Right lung (tissue), 5 donors: ENCODE measurements around the gene CLEC4G. TPM values are rescaled to one million over a fixed set of nuclear protein-coding genes. Genes with fewer than 3 reads are reported as not detected.

Experiments used
- DNase-seq, 2 donors: peaks; one replicate each; pipeline ENCODE4 v3.0.0-alpha.2; 2013
- polyA plus RNA-seq, 5 donors: library from polyadenylated mRNA; unstranded; fragments of 120-200 nt; gene quantifications; one replicate each; pipeline versions ENCODE4 v1.2.1 to v1.2.3, GENCODE V29; 2013; ENCODE audit warnings: inconsistent platforms in 1 of 5, low replicate concordance in 1 of 5; ENCODE audit not compliant: insufficient read length in 5 of 5, insufficient read depth in 1 of 5

CLEC4G gene
- polyA plus RNA-seq, 5 donors = 0.25 to 0.31 (median 0.28) TPM; not detected in 2

GRCh38 chr19:7729831-7730285 lies 2.1 kb downstream of the CLEC4G start:
- DNase-seq = no peak

- DNase-seq = no peak
These were observed 2.7 kb downstream of the CLEC4G start for GRCh38 chr19:7729211-7729610.

GRCh38 chr19:7725791-7726190 lies 6.1 kb downstream of the CLEC4G start:
- DNase-seq = no peak

DNA sequence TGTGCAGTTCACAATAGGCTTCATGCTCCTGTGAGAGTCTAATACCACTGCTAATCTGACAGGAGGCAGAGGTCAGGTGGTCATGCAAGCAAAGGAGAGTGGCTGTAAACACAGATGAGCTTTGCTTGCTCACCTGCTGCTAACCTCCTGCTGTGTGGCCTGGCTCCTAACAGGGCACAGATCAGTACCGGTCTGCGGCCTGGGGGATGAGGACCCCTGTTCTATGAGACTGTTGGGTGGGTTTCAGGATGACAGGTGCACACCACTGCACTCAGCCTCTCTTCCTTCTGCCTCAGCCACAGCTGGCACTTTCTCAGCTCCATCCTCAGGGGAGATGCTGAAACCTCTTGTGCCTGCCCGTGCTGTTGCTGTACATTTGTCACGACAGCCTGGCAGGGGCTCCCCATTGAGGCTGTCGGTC lies 9.7 kb downstream of the CLEC4G start:
- no peak for DNase-seq

DNA sequence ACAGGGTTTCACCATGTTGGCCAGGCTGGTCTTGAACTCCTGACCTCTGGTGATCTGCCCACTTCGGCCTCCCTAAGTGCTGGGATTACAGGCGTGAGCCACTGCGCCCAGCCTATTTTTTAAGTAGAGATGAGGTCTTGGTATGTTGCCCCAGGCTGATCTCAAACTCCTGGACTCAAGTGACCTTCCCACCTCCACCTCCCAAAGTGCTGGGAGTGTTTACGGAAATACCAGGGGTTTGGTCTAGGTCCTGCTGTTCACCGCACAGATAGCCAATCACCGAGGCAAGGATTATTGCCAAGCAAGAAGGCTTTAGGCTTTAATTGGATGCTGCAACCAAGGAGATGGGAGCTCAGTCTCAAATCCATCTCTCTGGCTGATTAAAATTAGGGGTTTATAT lies 11.6 kb downstream of the CLEC4G start:
- no peak for DNase-seq

DNA sequence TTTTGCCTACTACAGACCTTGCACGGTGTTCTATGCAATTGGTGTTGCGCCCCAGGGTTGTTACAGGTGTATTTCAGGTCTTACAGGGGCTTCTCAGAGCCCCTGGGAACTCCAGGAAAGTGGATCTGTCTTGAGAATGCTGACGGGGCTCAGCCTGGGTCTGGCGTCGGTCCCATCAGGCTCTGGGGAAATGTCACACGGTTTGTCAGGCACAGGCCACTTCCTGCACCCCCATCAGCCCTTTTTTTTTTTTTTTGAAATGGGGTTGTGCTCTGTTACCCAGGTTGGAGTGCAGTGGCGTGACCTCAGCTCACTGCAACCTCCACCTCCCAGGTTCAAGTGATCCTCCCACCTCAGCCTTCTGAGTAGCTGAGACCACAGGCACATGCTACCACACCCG lies 13.2 kb downstream of the CLEC4G start:
- no peak for DNase-seq

- DNase-seq = no peak
These were observed 15.1 kb downstream of the CLEC4G start for GRCh38 chr19:7716762-7717161.

- no peak for DNase-seq
These were observed 16.2 kb downstream of the CLEC4G start for GRCh38 chr19:7715671-7716070.

- no peak for DNase-seq
These were observed 21.3 kb downstream of the CLEC4G start for GRCh38 chr19:7710616-7711015.

DNA sequence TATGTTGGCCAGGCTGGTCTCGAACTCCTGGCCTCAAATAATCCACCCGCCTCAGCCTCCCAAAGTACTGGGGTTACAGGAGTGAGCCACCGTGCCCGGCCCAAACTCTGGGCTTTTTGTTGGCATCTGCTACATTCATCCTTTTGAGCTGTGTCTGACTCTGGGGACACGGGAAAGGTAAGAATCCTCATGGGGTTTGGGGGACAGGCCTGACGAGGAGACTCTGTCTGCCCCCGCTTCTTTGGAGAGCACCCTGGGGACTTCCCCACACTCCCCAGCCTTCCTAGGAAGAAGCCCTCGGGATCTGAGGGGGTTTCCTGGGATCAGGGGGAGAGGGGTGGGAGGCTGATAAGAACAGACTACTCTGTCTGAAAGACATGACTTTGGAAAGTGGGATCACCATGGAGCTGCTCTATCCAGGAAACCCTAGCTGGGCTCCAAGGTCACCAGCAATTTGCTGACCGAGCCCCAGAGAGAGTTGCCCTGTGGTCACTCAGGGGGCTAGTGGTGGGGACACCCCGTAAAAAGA lies 21.9 kb downstream of the CLEC4G start:
- DNase-seq = no peak

DNA sequence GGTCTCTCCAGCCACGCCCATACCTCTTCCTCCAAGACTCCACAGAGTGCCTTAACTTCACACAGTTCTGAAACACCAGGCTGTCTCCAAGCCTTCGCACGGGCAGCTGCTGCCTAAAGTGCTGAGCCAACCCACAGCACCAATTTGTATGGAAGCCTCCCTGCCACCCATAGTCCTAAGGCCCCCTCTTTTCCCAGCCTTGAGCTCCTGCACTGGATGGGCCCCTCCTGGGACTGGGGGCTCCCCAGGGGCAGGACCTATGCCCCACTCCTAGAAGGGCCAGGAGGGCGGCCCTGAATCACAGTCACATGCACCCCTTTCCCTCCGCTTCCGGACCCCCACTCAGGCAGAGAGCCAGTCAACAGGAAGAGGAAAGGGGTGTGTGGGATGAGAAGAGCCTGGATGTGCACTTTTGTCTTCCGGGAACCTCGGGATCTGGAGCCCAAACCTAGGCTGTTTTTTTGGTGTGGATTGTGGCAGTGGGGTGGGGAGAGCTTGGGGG lies 24.9 kb downstream of the CLEC4G start:
- DNase-seq = no peak

DNA sequence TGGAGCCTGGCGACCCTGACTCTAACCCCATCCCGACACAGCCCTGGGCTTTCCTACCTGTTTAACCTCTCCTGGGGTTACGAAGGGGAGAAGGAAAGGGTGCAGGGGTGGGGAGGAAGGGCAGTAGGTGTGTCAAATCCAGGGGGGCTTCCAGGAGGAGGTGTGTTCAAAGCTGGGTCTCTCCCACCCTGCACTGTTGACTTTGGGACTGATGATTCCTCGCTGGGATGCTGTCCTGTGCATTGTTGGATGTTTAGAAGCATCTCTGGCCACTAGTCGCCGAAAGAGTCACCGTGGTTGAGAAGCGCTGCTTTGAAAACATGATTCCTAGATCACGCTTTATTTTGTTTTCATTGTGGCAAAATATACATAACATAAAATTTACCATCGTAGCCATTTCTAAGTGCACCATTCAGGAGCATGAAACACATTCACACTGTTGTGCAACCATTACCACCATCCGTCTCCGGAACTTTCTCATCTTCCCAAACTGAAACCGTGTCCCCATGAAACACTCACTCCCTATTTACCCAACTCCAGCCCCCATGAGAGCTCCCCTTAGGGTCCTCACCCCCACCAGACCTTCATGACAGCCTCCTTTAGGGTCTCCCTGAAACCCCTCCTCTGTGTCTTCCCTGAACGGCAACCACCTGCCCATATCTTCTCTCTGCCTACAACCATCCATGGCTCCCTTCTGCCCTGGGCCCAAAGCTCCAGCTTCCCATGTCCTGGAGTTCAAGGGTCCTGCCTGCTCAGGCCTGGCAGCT lies 25.5 kb downstream of the CLEC4G start:
- DNase-seq = no peak

GRCh38 chr19:7705387-7706187 lies 26.3 kb downstream of the CLEC4G start:
- no peak for DNase-seq

- DNase-seq = no peak
These were observed 27.4 kb downstream of the CLEC4G start for GRCh38 chr19:7704280-7705060.

- no peak for DNase-seq
These were observed 28.6 kb downstream of the CLEC4G start for GRCh38 chr19:7703332-7703731.

DNA sequence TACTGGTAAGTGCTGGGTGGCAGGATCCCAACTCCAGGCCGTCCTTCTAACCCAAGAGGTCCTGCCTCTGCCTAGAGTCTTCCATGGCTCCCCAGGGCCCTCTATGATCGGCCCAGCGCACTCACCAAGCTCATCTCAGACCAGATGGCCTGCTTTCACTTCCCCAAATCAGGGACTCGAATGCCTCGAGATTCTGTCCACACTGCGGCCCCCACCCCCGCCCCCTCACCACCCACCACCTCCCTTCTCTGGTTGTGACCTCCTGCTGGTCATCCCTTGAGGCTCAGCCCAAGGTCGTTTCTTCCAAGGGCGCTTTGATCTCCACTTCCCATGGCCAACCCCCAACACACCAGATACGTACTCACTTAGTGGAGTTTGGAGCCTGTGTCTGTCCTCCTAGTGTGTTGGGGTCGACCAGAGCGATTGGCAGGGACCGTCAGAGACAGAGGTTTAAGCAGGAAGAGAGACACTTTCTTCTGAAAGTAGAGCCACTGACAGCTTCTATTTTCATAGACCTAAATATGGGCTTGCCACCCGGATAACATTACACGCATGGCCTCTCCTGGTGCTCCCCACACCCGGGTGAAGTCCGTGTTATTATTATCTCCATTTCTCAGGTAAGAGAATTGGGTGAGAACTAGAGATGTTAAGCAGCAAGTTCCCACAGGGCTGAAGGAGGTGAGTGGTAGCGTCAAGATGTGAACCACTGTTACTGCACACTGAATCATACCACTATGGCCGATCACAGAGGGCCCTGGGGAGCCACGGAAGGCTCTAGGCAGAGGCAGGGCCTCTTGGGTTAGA lies 30.1 kb downstream of the CLEC4G start, which contains the start of gene FCER2:
Gene FCER2 (minus strand): TSS at position 478 of the 804 bp plus-strand sequence. CDS start 2,371 bp downstream, outside the sequence.
- DNase-seq = no peak

- no peak for DNase-seq
These were observed 30.8 kb downstream of the CLEC4G start for GRCh38 chr19:7701049-7701653.

GRCh38 chr19:7699417-7700401 lies 32.2 kb downstream of the CLEC4G start:
- DNase-seq = no peak

DNA sequence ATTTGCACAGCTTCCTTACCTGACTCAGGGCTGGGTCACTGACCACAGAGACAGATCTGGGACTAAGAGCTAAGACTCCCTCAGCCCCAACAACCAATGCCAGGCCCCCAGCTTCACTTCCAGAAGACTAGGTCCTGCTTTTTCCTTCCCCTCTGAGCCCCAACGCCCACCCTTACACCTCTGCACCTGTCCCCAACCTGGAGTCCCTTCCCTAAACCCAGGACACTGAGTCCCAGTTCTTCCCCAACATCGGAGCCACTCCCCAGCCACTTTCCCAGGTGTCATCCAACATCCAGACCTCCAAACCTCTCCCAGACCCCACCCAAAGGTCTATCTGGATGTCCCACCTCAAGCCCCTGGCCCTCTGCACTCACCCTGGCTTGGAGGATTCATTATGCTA lies 32.9 kb downstream of the CLEC4G start:
- DNase-seq = no peak
